Neural cell (in vitro differentiated cells): ENCODE results near the gene CD163. TPM values are rescaled to one million over a fixed set of nuclear protein-coding genes. Genes with fewer than 3 reads are reported as not detected.

Experiments used
- H2AFZ ChIP-seq: fragments of 200-600, 300-800 bp; sonication (generic), shearing (Covaris generic); 2 replicates; pipeline ENCODE4 v1.6.0; 2014; ENCODE audit warnings: low read depth, mild to moderate bottlenecking, antibody characterized with exemption, low read length, moderate library complexity
- H3F3A ChIP-seq: fragments of 200-600 bp; shearing (Covaris generic); 2 replicates; pipeline ENCODE4 v1.6.1; 2016; ENCODE audit warnings: mild to moderate bottlenecking, moderate library complexity, mixed read lengths, antibody characterized with exemption, low read length; ENCODE audit not compliant: insufficient read depth, poor library complexity, severe bottlenecking
- H3K27ac ChIP-seq: fragments of 200-600, 300-800 bp; sonication (generic), shearing (Covaris generic); 2 replicates; pipeline ENCODE4 v1.5.1; 2014; ENCODE audit warnings: mild to moderate bottlenecking, low read length, moderate library complexity
- H3K27me3 ChIP-seq: fragments of 300-800, 200-600 bp; sonication (generic), shearing (Covaris generic); 2 replicates; pipeline ENCODE4 v1.6.0; 2014; ENCODE audit warnings: mild to moderate bottlenecking, low read depth, low read length, moderate library complexity; ENCODE audit not compliant: insufficient read depth
- H3K36me3 ChIP-seq: fragments of 300-800, 200-600 bp; sonication (generic), shearing (Covaris generic); 2 replicates; pipeline ENCODE4 v1.5.1; 2014; ENCODE audit warnings: mild to moderate bottlenecking, antibody characterized with exemption, low read length, moderate library complexity; ENCODE audit not compliant: insufficient read depth
- H3K4me2 ChIP-seq: fragments of 300-800, 200-600 bp; sonication (generic), shearing (Covaris generic); 2 replicates; pipeline ENCODE4 v1.6.0; 2014; ENCODE audit warnings: mild to moderate bottlenecking, low read length
- H3K4me3 ChIP-seq: fragments of 300-800, 200-600 bp; sonication (generic), shearing (Covaris generic); 2 replicates; pipeline ENCODE4 v1.5.1; 2014; ENCODE audit warnings: mild to moderate bottlenecking, low read length, moderate library complexity
- H3K79me2 ChIP-seq: fragments of 200-600 bp; shearing (Covaris generic); replicated peaks from 2 replicates; pipeline ENCODE4 v1.6.0; 2014; ENCODE audit warnings: mild to moderate bottlenecking, low read length, moderate library complexity; ENCODE audit not compliant: insufficient read depth
- H3K9ac ChIP-seq: fragments of 300-800, 200-600 bp; sonication (generic), shearing (Covaris generic); 2 replicates; pipeline ENCODE4 v1.6.1; 2016; ENCODE audit warnings: mild to moderate bottlenecking, low read length, mixed read lengths
- H3K9me2 ChIP-seq: fragments of 200-600 bp; shearing (Covaris generic); 2 replicates; pipeline ENCODE4 v1.6.1; 2016; ENCODE audit warnings: mild to moderate bottlenecking, low read length, mixed read lengths; ENCODE audit not compliant: insufficient read depth
- H3K9me3 ChIP-seq: fragments of 200-600, 300-800 bp; sonication (generic), shearing (Covaris generic); 2 replicates; pipeline ENCODE4 v1.6.1; 2016; ENCODE audit warnings: mild to moderate bottlenecking, mixed run types, low read length, moderate library complexity, mixed read lengths
- H4K20me1 ChIP-seq: fragments of 200-600 bp; shearing (Covaris generic); 2 replicates; pipeline ENCODE4 v1.6.1; 2016; ENCODE audit warnings: mild to moderate bottlenecking, mixed run types; ENCODE audit not compliant: insufficient read depth
- CTCF ChIP-seq: fragments of 450-650 bp; IDR thresholded peaks from 2 replicates; pipeline ENCODE4 v1.5.1; 2014; ENCODE audit warnings: antibody characterized with exemption, mild to moderate bottlenecking, moderate library complexity; ENCODE audit not compliant: poor library complexity, severe bottlenecking
- EP300 ChIP-seq: fragments of 450-650 bp; conservative IDR thresholded peaks from 2 replicates; pipeline ENCODE4 v1.6.1; 2014; ENCODE audit warnings: antibody characterized with exemption, mild to moderate bottlenecking, moderate library complexity; ENCODE audit not compliant: poor library complexity, severe bottlenecking
- EZH2 ChIP-seq: fragments of 200-600, 300-800 bp; shearing (Covaris generic), sonication (generic); IDR thresholded peaks from 2 replicates; pipeline ENCODE4 v1.6.1; 2014; ENCODE audit warnings: antibody characterized with exemption, low read length, borderline replicate concordance, mild to moderate bottlenecking; ENCODE audit not compliant: insufficient read depth, poor library complexity, severe bottlenecking
- MXI1 ChIP-seq: fragments of 450-650 bp; conservative IDR thresholded peaks from 2 replicates; pipeline ENCODE4 v1.6.1; 2014; ENCODE audit warnings: antibody characterized with exemption, mild to moderate bottlenecking; ENCODE audit not compliant: poor library complexity, severe bottlenecking
- POLR2AphosphoS5 ChIP-seq: IDR thresholded peaks from 2 replicates; pipeline ENCODE4 v1.6.1; 2012
- RAD21 ChIP-seq: fragments of 450-650 bp; conservative IDR thresholded peaks from 2 replicates; pipeline ENCODE4 v1.6.1; 2014; ENCODE audit warnings: antibody characterized with exemption, mild to moderate bottlenecking, moderate library complexity
- REST ChIP-seq: IDR thresholded peaks from 2 replicates; pipeline ENCODE4 v1.6.1; 2012; ENCODE audit warnings: borderline replicate concordance
- SMC3 ChIP-seq: fragments of 450-650 bp; conservative IDR thresholded peaks from 2 replicates; pipeline ENCODE4 v1.6.1; 2014; ENCODE audit warnings: antibody characterized with exemption, mild to moderate bottlenecking, moderate library complexity; ENCODE audit not compliant: poor library complexity
- TAF1 ChIP-seq: IDR thresholded peaks from 2 replicates; pipeline ENCODE4 v1.6.1; 2012; ENCODE audit warnings: low read depth
- polyA plus RNA-seq: library from polyadenylated mRNA; depleted of rRNA; stranded (reverse); fragments of >200 nt; gene quantifications from 2 replicates; pipeline ENCODE4 v1.2.3, GENCODE V29; 2014

The CD163 gene
- polyA plus RNA-seq, 1 donor from 2014 or later = not detected

GRCh38 chr12:7496451-7496850, 7.1 kb downstream of the CD163 start:
- H3K9ac ChIP-seq = no peak overlapping the region
- H3F3A ChIP-seq = no peaks in the 10 kb centered on the region

GRCh38 chr12:7495136-7495535, 8.4 kb downstream of the CD163 start:
- H2AFZ ChIP-seq = no peak overlapping the region
- TF ChIP-seq MXI1 = no peak
- TF ChIP-seq REST = no peak
- no peak for TF ChIP-seq RAD21
- no peak for TF ChIP-seq CTCF
- no peak for TF ChIP-seq SMC3
- no peak for TF ChIP-seq TAF1

More at GRCh38 chr12:7496451-7496850, 7.1 kb downstream of the CD163 start:
- Histone ChIP-seq H2AFZ (no peak overlapping the region), H3K79me2 (no peaks in the 10 kb centered on the region), H3K4me3 (no peak overlapping the region), H4K20me1 (no peaks in the 10 kb centered on the region), H3K9me3 (no peaks in the 10 kb centered on the region), H3K9me2 (no peaks in the 10 kb centered on the region), H3K27me3 (no peaks in the 10 kb centered on the region), H3K27ac (no peak overlapping the region), H3K36me3 (no peaks in the 10 kb centered on the region), H3K4me2 (no peak overlapping the region)
- TF ChIP-seq EZH2 (no peak), TAF1 (no peak), REST (no peak), SMC3 (no peak), EP300 (no peak), POLR2AphosphoS5 (no peak), CTCF (no peak), MXI1 (no peak), RAD21 (no peak)

More at GRCh38 chr12:7495136-7495535, 8.4 kb downstream of the CD163 start:
- Histone ChIP-seq H4K20me1 (no peaks in the 10 kb centered on the region), H3K4me3 (no peak overlapping the region), H3K4me2 (no peak overlapping the region), H3K9me2 (no peaks in the 10 kb centered on the region), H3K27ac (no peak overlapping the region), H3K9ac (no peak overlapping the region), H3F3A (no peaks in the 10 kb centered on the region), H3K36me3 (no peaks in the 10 kb centered on the region), H3K9me3 (no peaks in the 10 kb centered on the region), H3K79me2 (no peaks in the 10 kb centered on the region), H3K27me3 (no peaks in the 10 kb centered on the region)
